PC-3 (cell line): ENCODE data around the gene VSTM2L. TPM values are rescaled to one million over a fixed set of nuclear protein-coding genes. Genes with fewer than 3 reads are reported as not detected.

Source experiments
- ATAC-seq: fragments of 200-7000 bp; cut with Tn5 transposase; 2 replicates; pipeline ENCODE4 v1.9.1; 2020; ENCODE audit warnings: mild to moderate bottlenecking, moderate library complexity
- BruUV-seq: library from RNA; stranded (reverse); fragments of 400-500 nt; replicated peaks from 2 replicates; lab custom pipeline; 2021; lab: Mats Ljungman, UMichigan
- CTCF ChIA-PET: fragments of 300-600 bp; sonication (Branson Sonifier 250); formaldehyde crosslinking; loops from one replicate; lab custom pipeline; 2022; ENCODE audit warnings: antibody characterized with exemption; lab: Charles Lee
- POLR2A ChIA-PET: fragments of 300-600 bp; sonication (Branson Sonifier 250); formaldehyde crosslinking; loops from one replicate; lab custom pipeline; 2022; ENCODE audit warnings: antibody characterized with exemption; ENCODE audit not compliant: unreplicated experiment; lab: Charles Lee
- DNase-seq: peaks from one replicate; pipeline ENCODE4 v3.0.0-alpha.2; 2015
- H2AFZ ChIP-seq: fragments of 300-600 bp; sonication (generic); 2 replicates; pipeline ENCODE4 v1.6.0; 2016; ENCODE audit warnings: antibody characterized with exemption, low read length
- H3F3A ChIP-seq: fragments of 300-600 bp; sonication (generic); one replicate; pipeline ENCODE4 v1.6.0; 2017; ENCODE audit warnings: antibody characterized with exemption, low read length, control low read depth, mild to moderate bottlenecking; ENCODE audit not compliant: unreplicated experiment
- H3K27ac ChIP-seq: fragments of 300-600 bp; sonication (generic); 2 replicates; pipeline ENCODE4 v1.5.1; 2016; ENCODE audit warnings: mild to moderate bottlenecking, low read length
- H3K27me3 ChIP-seq: fragments of 300-600 bp; sonication (generic); 2 replicates; pipeline ENCODE4 v1.6.1; 2016; ENCODE audit warnings: low read length, mixed read lengths
- H3K36me3 ChIP-seq: fragments of 300-600 bp; sonication (generic); 2 replicates; pipeline ENCODE4 v1.6.1; 2016; ENCODE audit warnings: low read depth, mixed run types, low read length, mixed read lengths
- H3K4me1 ChIP-seq: fragments of 300-600 bp; sonication (generic); 2 replicates; pipeline ENCODE4 v1.5.1; 2016; ENCODE audit warnings: low read length; ENCODE audit not compliant: insufficient read depth
- H3K4me2 ChIP-seq: fragments of 300-600 bp; sonication (generic); 2 replicates; pipeline ENCODE4 v1.6.0; 2016; ENCODE audit warnings: low read length
- H3K4me3 ChIP-seq: fragments of 300-600 bp; sonication (generic); 2 replicates; pipeline ENCODE4 v1.5.1; 2016; ENCODE audit warnings: mild to moderate bottlenecking, low read length, mixed read lengths
- H3K79me2 ChIP-seq: fragments of 300-600 bp; sonication (generic); 2 replicates; pipeline ENCODE4 v1.6.1; 2017; ENCODE audit warnings: low read length, mixed read lengths
- H3K9ac ChIP-seq: fragments of 300-600 bp; sonication (generic); 2 replicates; pipeline ENCODE4 v1.6.0; 2016; ENCODE audit warnings: mild to moderate bottlenecking, low read length
- H3K9me2 ChIP-seq: fragments of 300-600 bp; sonication (generic); replicated peaks from 2 replicates; pipeline ENCODE4 v1.6.1; 2016; ENCODE audit warnings: mixed run types, low read length, mixed read lengths
- H3K9me3 ChIP-seq: fragments of 300-600 bp; sonication (generic); 2 replicates; pipeline ENCODE4 v1.6.1; 2016; ENCODE audit warnings: low read length, mixed read lengths
- H4K20me1 ChIP-seq: fragments of 300-600 bp; sonication (generic); 2 replicates; pipeline ENCODE4 v1.6.1; 2016; ENCODE audit warnings: low read length, mixed read lengths
- EZH2 ChIP-seq: fragments of 300-600 bp; sonication (generic); IDR thresholded peaks from one replicate; pipeline ENCODE4 v1.6.1; 2017; ENCODE audit warnings: antibody characterized with exemption, mild to moderate bottlenecking, low read length; ENCODE audit not compliant: unreplicated experiment
- EZH2phosphoT487 ChIP-seq: fragments of 300-600 bp; sonication (generic); IDR thresholded peaks from 2 replicates; pipeline ENCODE4 v1.6.1; 2018; ENCODE audit warnings: mild to moderate bottlenecking, antibody characterized with exemption, low read length, borderline replicate concordance
- intact Hi-C: fragments of 100-400 bp; cut with micrococcal nuclease; formaldehyde crosslinking; loops from 2 replicates; pipeline ENCODE4 v1.9.0; 2023
- total RNA-seq: library from RNA; depleted of rRNA; stranded (reverse); fragments of >200 nt; gene quantifications from 2 replicates; pipeline ENCODE4 v1.2.3, GENCODE V29; 2014
- TF ChIP-seq, protein P1 (sequence below): fragments of 300-600 bp; sonication (generic); conservative IDR thresholded peaks from 2 replicates; pipeline ENCODE4 v1.5.1; 2017; ENCODE audit warnings: antibody characterized with exemption, low read depth, mild to moderate bottlenecking, low read length

VSTM2L gene
- total RNA-seq, 1 experiment from 2014 or later = 45.8 TPM

DNA sequence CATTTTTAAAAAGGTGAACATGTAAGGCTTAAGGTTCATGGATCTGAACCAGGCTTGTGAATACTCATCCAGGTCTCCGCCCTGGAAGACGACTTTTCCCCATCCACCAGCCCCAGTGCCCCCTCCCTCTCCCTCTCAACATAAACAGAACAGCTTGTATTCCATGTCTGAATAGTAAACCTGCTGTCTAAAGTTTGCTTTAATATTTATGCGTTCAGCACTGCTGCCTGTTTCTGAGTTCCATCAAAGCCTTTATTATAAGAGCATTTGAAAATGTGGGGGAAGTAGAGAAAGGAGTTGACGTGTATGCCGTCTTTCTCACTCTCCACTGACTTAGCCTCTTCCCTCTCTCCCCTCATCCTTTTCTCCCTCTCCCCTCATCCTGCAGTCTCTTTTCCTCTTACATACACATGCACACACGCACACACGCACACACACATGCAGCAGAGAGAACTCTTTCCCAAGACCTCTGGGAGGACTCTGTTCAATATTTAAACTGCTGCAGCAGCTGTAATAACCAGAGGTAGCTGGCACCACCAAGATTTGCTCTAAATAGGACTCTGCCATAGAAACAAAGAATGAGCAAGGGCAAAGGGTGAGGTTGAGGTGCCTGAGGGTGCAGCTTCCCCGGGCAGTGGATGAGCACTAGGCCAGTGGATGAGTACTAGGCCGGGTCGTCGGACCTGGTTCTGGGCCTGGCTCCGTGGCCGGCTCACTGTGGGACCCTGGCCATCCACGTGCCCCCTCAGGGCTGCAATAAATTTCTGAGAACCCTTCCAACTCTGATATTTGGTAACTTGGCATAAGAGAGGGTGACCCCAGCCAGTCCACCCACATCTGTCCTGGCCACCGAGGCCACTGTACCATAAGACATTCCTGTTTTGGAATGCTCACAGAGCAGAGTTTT, 35.4 kb upstream of the VSTM2L start:
- Histone ChIP-seq H3K9me2 (no peaks in the 10 kb centered on the region), H3K36me3 (peaks cover 8% of the 10 kb centered on the region; the same call in 1 of the 2 replicates), H3K9me3 (no peaks in the 10 kb centered on the region), H3K4me3 (no peak overlapping the region), H3K27ac (no peak overlapping the region), H3K4me2 (no peak overlapping the region), H3K27me3 (no peaks in the 10 kb centered on the region), H4K20me1 (no peaks in the 10 kb centered on the region), H3K4me1 (no peaks in the 10 kb centered on the region), H3K79me2 (no peaks in the 10 kb centered on the region), H3K9ac (no peak overlapping the region), H3F3A (no peaks in the 10 kb centered on the region), H2AFZ (no peak overlapping the region)
- POLR2A ChIA-PET = no interaction called here
- no peak for DNase-seq
- no peak for TF ChIP-seq EZH2
- no peak for TF ChIP-seq EZH2phosphoT487
- TF ChIP-seq, protein P1, sequence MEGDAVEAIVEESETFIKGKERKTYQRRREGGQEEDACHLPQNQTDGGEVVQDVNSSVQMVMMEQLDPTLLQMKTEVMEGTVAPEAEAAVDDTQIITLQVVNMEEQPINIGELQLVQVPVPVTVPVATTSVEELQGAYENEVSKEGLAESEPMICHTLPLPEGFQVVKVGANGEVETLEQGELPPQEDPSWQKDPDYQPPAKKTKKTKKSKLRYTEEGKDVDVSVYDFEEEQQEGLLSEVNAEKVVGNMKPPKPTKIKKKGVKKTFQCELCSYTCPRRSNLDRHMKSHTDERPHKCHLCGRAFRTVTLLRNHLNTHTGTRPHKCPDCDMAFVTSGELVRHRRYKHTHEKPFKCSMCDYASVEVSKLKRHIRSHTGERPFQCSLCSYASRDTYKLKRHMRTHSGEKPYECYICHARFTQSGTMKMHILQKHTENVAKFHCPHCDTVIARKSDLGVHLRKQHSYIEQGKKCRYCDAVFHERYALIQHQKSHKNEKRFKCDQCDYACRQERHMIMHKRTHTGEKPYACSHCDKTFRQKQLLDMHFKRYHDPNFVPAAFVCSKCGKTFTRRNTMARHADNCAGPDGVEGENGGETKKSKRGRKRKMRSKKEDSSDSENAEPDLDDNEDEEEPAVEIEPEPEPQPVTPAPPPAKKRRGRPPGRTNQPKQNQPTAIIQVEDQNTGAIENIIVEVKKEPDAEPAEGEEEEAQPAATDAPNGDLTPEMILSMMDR = no peak
- BruUV-seq = no TSS peak
- CTCF ChIA-PET = no interaction called here
- intact Hi-C loops = no loop called here
- no peak for ATAC-seq

DNA sequence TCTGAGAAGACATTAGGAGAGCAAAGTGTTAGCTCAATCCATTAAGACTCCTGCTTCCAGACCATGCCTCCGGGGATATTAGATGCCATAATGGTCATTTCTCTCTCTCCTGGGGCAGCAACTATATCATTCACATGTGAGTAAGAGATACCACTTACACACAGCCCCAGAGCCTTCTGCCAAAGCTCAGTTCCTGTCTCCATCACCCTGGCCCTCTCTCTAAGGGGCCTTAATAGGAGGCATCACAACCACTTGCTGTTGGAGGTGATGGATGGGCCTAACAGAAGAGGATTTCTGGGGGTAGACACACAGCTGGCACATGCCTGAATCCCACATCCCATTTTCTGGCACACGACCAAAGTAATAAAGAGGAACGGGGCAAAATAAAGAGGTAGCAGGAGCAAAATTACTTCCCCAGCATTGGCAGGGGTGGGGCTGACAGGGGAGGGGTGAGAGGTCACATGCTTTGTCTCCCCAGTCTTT, 34.0 kb upstream of the VSTM2L start:
- no peaks in the 10 kb centered on the region for H3K9me3 ChIP-seq
- H4K20me1 ChIP-seq = no peaks in the 10 kb centered on the region
- H3K4me3 ChIP-seq = no peak overlapping the region
- intact Hi-C loops = no loop called here
- no peak for ATAC-seq
- H3K27ac ChIP-seq = no peak overlapping the region
- BruUV-seq = no TSS peak
- H3K4me1 ChIP-seq = no peaks in the 10 kb centered on the region
- H3K9ac ChIP-seq = no peak overlapping the region
- no peaks in the 10 kb centered on the region for H3K27me3 ChIP-seq
- no peak overlapping the region for H2AFZ ChIP-seq
- DNase-seq = no peak
- H3K9me2 ChIP-seq = no peaks in the 10 kb centered on the region
- no peak overlapping the region for H3K4me2 ChIP-seq
- H3F3A ChIP-seq = no peaks in the 10 kb centered on the region
- POLR2A ChIA-PET = no interaction called here
- H3K36me3 ChIP-seq = peaks cover 8% of the 10 kb centered on the region; the same call in 1 of the 2 replicates
- H3K79me2 ChIP-seq = no peaks in the 10 kb centered on the region
- CTCF ChIA-PET = no interaction called here
- no peak for TF ChIP-seq EZH2phosphoT487
- TF ChIP-seq, protein P1 = no peak
- no peak for TF ChIP-seq EZH2

- TF ChIP-seq EZH2phosphoT487 (no peak), EZH2 (no peak)
- TF ChIP-seq, protein P1 = no peak
- Histone ChIP-seq H3F3A (no peaks in the 10 kb centered on the region), H3K9me2 (no peaks in the 10 kb centered on the region), H3K36me3 (peaks cover 11% of the 10 kb centered on the region; the same call in 1 of the 2 replicates), H3K9me3 (no peaks in the 10 kb centered on the region), H3K4me2 (no peak overlapping the region), H3K9ac (no peak overlapping the region), H3K79me2 (no peaks in the 10 kb centered on the region), H3K4me1 (no peaks in the 10 kb centered on the region), H3K27ac (no peak overlapping the region), H3K4me3 (no peak overlapping the region), H2AFZ (no peak overlapping the region), H4K20me1 (no peaks in the 10 kb centered on the region), H3K27me3 (no peaks in the 10 kb centered on the region)
- intact Hi-C loops = no loop called here
- BruUV-seq = no TSS peak
- DNase-seq = no peak
- POLR2A ChIA-PET = no interaction called here
- ATAC-seq = no peak
- CTCF ChIA-PET = no interaction called here
These were observed 33.5 kb upstream of the VSTM2L start for GRCh38 chr20:37869334-37869861.
